ENCODE measurements around the gene DFFB.

GRCh38 chr1:3924825-3925220, 67.5 kb downstream of the DFFB start:
- TF ChIP-seq POLR2A (IDR thresholded peaks at IDR 0.05), result no peak
- TF ChIP-seq CTCF (IDR thresholded peaks at IDR 0.05), result no peak
